HG03025 (cell line): Measurements from ENCODE around the gene MICU1.

Experiments used
- ATAC-seq: cut with Tn5 transposase; IDR thresholded peaks from one replicate; pipeline ENCODE4 v1.9.1; 2021; ENCODE audit warnings: mild to moderate bottlenecking, moderate library complexity; ENCODE audit not compliant: unreplicated experiment, low FRiP score

Gene MICU1

DNA sequence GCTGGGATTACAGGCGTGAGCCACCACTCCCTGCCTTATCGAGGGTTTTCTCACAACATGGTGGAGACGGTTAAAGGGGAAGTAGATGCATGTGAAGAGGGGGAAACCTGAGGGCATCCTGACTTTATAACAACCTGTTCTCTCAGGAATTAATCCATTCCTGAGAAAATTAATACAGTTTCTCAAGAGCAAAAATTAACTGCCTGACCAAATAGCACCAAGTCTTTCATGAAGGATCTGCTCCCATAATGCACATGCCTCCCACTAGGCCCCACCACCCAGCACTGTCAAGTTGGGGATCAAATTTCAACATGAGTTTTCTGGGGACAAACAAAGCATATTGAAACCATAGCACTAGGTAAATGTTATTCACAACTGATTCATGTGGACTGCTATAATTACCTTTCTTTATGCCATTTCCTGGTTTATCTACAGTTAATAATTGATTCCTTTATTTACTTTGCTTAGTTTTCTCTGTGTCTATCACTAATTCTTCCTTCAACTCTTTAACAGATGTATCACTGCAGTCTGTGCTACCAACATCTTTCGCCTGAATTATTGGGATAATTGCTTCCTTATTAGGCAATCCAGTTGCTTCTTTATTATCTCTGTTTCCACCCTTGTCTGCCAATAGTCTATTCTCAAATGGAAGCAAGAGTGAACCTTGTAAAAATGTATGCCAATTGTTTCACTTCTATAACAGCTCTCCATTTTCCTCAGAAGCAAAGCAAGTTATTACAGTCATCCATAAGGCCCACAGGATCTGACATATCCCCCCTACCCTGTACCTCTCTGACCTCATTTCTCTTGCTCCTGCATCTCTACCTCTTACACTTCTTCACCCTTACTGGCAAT is 12.9 kb upstream of the MICU1 start:
- ATAC-seq, result no peak

DNA sequence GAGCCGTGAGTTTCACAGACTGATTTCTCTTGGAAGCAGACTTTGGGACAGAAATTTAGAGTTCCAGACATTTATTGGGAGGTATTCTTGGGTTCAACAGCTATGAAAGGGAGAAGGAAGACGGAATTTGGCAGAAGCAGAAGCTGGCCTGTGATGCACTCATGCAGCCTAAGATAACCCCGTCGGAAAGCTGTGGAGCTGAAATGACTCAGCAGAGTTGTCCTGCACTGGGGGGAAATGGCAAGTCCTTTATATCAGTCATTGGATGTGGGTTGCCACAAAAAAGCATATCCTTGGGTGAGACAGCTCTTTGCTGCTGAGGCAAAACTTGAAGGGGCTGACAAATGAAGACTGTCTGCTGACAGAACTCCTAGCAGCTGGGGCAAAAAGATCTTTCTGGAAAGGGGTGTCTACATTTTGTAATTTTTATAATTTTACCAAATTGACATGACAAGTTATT is 11.5 kb upstream of the MICU1 start:
- ATAC-seq, result no peak

DNA sequence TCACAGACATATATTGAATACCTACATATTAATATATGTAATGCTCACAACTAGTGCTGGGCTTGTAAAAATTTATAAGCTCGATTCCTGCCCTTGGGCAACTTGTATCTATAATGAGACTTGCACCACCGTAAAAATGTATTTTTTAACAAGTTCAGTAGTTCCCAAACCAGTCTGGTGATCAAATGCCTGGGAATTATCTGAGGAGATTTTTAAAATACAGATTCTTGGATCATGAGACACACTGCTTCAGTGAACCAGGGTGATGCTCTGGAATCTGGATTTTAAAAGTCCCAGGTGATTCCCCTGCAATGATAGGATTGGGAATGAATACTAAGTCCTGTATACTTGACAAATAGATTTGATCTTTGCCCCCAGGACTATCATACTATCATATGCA is 4.3 kb upstream of the MICU1 start:
- ATAC-seq, result no peak

DNA sequence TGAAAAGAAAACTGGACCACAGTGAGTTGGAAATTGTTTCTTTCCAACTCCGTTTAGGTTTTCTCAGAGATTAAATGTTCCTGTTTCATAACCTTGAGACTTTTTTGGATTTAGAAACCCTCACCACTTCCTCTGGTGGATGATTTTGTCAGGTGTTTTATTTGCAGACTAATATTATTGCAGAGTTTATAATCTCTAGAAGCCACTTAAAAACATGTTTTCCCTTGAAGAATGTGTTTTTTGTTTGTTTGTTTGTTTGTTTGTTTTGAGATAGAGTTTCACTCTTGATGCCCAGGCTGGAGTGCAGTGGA is 520 bp upstream of the MICU1 start:
- ATAC-seq, result no peak

DNA sequence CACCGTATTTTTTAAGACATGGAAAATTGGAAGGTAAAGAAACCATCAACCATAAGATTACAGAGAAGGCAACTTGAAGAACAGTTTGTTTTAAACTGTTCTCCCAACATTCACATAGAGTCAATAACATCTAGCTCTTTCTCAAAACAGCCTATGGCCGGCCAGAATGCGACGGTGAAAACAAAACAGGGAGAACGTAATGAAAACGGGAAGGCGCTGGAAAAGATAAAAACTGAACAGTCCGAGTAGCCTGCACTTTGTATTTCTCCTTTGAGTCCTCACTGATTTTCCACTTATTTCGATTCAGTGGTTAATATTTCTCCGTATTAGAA is 637 bp downstream of the MICU1 start:
- no peak for ATAC-seq

DNA sequence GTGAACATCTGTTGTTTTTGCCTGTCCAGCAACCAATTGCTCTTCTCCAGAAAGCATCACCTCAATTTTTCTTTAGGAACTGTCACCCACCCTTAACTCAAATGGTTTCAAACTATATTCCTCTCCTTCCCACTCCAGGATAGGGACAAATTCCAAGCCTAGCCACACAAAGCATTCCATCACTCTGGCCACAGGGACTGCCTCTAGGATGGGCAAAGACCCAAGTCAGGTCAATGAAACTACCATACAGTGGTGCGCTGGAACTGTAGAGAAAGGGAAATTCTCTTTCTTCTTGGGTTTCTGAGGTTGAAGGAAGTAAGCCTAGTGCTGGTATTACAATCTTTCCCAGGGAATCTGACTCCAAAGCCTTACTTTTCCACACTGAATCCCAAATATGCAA is 3.6 kb downstream of the MICU1 start:
- no peak for ATAC-seq

DNA sequence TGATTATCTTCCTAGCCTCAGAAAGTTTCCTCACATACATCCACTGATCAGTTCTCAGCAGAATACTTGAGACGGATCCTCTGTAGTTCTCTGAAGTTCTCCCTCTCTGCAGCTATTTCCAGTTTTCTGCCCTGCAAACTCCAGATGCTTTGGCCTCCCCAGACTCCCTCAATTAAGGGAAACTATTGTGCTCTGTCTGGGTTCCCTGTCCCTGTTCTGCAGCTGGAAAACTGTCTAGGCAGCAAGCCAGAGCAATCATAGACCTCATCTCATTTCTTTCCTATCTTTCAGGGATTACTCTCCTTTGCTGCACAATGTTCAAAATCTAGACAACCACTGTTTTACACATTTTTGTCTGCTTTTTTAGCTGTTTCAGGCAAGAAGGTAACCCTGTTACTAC is 9.2 kb downstream of the MICU1 start:
- no peak for ATAC-seq

DNA sequence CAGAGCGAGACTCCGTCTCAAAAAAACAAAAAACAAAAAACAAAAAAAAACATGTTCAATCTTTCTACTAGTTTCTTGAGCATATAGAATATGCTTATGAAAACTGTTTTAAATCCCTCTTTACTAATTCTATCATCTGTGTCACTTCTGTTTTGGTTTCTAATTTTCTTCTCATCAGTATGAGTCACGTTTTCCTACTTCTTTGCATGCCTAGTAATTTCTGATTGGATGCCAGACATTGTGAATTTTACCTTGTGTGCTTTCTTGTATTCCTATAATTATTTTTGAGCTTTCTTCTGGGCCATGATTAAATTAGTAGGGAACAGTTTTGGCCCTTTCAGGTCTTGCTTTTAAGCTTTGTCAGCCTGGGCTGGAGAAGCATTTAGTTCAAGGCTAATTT is 9.9 kb downstream of the MICU1 start:
- no peak for ATAC-seq

DNA sequence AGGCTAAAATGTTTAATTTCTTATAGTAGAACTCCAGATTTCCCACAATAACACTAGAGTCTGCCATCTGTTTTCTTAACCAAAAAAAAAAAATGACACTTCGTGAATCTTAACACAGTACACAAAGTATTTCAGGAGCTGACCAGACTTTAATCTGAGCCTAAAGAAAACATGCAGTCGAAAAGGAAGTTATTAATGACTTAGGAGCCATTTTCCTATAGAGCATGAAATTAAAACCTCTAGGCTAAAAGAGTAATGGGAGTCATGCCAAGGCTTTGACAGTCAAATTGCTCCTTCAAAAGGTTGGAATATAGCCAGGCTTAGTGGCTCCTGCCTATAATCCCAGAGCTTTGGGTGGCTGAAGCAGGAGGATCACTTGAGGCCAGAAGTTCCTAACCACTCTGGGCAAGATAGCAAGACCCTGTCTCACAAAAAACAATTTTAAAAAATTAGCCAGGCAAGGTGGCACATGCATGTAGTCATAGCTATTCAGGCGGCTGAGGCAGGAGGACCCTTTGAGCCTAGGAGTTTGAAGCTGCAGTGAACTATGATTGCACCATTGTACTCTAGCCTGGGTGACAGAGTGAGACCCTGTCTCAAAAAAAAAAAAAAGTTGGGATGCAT is 13.6 kb downstream of the MICU1 start:
- no peak for ATAC-seq

DNA sequence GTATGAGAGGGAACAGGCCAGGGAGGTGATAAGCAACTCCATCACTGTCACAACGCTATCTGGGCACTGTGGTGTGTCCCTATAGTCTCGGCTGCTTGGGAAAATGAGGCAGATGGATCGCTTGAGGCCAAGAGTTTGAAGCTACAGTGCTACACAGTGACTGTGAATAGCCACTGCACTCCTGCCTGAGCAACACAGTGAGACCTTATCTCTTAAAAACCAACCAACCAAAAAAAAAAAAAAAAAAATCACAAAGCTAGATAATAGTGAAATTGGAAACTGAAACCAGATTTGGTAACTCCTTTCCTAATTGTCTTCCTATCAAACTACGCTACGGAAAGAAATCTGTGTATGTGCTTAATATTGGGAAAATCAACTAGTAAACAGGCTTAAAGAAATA is 14.1 kb downstream of the MICU1 start:
- ATAC-seq, result no peak

DNA sequence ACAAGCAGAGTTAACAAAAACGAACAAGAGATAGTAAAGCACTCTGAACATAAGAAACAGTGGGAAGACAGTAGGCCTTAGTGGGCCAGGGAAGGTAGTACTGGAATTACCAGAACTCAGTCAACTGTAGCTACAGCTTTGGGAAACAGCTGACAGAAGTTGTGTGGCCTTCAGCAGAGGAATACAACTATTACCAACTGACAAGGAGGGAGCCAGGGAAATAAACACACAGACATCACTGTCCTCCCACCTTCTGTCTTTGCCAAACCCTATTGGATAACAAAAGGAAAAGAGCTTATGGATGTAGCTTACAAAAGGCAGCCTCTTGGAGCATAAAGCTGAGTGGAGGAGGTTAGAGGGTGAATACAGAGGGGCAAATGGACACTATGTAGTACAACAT is 15.4 kb downstream of the MICU1 start:
- ATAC-seq, result no peak

DNA sequence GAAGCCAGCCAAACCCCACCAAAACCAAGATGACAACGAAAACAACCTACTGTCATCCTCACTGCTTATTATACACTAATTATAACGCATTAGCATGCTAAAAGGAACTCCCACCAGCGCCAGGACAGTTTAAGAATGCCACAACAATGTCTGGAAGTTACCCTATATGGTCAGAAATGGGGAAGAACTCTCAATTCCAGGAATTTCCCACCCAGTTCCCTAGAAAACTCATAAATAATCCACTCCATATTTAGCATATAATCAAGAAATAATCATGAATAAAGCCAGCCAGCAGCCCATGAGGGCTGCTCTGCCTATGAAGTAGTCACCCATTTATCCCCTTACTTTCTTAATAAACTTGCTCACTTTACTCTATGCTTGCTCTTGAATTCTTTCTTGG is 20.8 kb downstream of the MICU1 start:
- no peak for ATAC-seq

DNA sequence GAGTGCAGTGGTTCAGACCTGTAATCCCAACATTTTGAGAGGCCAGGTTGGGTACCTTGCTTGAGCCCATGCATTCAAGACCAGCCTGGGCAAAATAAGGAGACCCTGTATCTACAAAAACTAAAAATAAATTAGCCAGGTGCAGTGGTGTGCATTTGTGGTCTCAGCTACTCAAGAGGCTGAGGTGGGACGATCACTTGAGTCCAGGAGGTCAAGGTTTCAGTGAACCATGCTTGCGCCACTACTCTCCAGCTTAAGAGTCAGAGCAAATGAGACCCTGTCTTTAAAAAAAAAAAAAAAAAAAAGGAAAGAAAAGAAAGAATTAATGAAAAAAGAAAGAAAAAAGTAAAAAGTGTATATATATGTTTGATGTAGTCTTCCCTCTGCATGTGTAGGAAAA is 24.7 kb downstream of the MICU1 start:
- ATAC-seq, result no peak

DNA sequence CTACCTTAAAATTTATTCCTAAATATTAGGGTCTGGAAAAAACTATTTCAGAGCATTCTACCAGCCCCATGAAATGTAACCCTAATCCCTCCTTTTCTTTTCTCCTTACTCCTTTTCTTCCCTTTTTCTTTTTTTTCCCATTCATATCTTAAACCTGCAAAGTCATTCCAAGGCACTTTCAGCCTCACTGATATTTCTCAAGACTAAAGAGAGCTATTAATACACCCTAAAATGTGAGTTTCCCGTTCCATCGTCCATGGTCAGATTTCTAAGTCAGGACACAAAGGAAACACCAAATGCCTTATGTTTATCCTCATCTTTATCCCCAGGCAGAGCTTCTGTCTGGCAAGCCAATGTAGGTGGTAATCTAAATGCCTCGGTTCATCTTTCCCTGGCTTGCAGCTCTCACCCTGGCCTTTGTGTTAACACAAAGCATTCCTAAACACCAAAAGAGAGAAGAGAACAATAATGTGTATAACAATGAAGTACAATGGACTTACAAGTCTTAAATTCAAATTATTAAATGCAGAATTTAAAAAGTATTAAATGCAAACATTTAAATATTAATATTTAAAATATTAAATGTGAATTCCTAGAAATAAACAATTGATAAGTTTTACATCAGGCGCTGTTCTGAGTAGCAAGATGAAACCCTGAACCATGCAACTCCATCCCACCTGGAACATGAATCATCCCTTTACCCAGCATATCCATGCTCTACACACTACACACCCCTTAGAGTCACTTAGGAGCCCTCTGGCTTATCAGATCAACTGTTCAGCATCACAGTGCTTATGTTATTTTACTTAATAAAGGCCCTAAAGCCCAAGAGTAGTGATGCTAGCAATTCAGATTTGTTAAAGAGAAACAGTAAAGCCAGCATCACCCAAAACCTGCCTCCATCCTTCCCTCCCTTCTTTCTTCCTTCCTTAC is 26.8 kb downstream of the MICU1 start:
- no peak for ATAC-seq

DNA sequence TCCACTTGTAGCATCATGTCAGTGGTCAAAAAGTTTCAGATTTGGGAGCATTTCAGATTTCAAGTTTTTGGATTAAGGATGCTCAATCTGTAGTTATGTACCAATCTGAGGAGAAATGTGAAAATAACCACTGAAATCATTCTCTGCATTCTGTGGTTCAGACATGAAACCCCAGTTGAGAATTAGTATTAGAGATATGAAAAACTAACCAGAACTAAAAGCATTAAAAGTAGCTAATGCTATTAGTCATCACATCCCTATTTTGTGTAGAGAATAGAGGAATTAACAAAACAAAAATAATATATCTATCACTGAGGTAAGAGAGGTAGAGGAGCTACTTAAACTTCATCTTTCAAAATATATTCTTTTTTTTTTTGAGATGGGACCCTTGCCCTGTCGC is 28.0 kb downstream of the MICU1 start:
- ATAC-seq, result no peak

DNA sequence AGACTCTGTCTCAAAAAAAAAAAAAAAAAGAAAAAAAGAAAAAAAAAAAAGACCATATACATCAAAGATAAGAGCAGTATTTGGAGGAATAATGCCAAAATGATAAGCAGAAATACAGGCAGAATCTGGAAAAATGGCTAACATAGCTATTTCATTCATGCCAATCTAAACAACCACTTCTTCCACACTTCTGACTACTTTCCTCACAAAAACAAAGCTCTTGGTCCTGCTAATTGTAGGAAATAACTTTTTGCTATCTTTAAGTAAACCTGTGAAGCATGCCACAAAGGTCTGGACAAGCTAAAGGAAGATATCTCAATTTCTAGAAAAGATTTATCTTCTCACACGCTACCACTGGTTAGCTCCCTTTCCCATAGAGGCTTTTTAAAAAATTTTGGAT is 30.4 kb downstream of the MICU1 start:
- no peak for ATAC-seq

DNA sequence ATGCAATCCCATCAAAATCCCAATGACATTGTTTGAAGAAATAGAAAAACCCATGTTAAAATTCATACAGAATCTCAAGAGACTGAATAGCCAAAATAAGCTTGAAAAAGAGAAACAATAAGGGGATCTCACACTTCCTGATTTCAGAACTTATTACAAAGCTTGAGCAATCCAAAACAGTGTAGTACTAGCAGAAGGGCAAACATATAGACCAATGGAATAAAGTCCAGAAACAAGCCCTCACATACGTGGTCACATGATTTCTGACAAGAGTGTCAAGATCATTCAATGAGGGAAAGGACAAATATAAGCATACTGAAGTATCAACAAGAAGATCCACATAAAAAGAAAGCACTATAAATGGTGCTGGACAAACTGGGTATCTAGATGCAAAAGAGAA is 31.9 kb downstream of the MICU1 start:
- no peak for ATAC-seq

DNA sequence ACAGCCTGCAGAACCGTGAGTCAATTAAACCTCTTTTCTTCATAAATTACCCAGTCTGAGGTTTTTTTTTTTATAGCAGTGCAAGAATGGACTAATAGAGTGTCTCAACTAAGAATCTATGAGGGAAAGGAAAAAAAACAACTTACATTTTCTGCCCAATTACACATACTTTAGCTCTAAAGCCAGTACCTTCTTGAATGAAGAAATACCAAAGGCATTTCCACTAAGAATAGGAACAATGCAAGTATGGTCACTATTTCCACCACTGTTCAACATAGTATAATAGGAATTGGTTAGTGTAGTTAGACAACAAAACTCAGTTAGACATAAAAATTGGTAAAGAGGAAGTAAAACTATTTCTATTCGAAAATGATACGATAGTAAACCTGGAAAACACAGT is 37.6 kb downstream of the MICU1 start:
- no peak for ATAC-seq

DNA sequence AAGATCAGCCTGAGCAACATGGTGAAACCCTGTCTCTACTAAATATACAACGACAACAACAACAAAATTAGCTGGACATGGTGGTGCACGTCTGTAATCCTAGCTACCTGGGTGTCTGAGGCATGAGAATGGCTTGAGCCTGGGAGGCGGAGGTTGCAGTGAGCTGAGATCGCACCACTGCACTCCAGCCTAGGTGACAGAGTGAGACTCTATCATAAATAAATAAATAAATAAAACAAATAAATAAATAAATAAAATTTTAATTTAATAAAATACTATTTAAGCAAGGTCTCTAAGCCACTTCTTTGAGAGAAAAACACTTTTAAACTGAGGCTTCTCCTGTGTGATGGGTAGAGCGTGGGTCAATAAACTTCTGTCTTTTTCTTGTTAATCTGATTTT is 38.3 kb downstream of the MICU1 start:
- ATAC-seq, result no peak

DNA sequence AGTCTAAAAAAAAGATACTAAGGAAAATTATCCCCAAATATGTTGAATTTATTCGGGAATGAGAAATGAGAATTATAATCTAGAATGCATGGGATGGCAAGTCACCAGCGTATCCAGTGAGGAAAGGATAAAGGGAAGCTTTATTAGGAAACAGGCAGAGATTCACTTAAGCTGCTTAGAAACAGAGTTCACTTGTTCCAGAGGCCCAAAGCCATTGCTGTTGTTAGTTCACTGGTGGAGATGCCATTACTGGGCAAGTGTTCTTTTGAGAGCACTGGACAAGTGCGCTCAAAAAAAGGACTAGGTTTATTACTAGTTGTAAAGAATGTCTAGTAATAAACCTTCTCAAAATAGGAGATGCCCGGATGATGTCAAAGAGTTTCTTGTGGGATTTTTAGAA is 51.2 kb downstream of the MICU1 start:
- ATAC-seq, result no peak

DNA sequence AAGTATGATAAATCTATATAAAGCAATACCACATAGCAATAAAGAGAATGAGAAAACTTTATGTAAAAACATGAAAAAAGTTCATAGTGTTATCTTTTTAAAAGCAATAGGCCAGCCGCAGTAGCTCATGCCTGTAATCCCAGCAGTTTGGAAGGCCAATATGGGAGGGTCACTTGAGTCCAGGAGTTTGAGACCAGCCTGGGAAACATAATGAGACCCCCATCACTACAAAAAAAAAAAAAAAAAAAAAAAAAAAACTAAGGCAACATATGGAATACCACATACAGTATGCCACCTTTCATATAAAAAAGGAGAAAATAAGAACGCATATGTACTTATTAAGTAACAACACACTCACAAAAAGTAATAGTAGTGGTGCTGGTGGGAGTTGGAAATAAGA is 52.8 kb downstream of the MICU1 start:
- no peak for ATAC-seq
